GM21825 (cell line): ENCODE data around the gene CAMK2A.

Experiments used
- ATAC-seq: cut with Tn5 transposase; IDR thresholded peaks from one replicate; pipeline ENCODE4 v1.9.1; 2021; ENCODE audit warnings: mild to moderate bottlenecking, moderate library complexity; ENCODE audit not compliant: unreplicated experiment

The CAMK2A gene

DNA sequence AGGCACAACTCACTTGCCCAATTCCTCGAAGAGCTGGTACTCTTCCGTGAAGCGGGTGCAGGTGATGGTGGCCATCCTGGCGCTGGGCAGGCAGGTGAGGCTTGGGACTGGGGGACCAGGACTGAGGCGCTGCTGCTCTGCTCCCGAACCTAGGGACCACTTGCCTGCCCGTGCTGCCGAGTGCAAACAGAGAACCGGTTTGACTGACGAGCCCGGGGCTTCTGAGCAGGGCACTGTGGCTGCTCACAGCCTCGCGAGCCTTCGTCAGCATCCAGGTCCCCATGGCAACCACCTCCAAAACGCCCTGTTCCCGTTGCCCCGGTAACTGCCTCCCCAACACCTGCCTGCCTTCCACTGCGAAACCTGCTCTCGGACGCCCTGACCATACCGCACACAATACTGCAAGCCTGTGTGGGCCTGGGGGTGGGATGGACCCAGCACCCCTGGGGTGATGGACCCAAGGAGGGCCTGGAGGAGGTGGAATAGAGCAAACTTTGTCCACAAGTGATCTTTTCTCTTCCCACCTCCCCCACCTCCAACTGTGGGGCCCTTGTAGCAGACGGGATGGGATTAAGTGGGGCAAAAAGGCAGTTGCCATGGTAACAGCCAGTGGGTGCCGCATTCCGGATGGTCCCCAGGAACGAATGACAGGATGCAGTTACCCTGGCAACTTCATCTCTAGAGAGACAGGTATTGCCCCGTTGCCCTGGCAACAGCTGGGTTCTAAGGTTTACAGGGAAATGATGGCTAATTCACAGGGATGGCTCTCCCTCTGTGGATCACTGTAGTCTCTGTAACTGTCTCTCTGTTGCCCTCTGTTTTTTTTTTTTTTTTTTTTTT, at the start of gene CAMK2A:
Gene CAMK2A (minus strand): TSS at position 223 of the 840 bp plus-strand sequence. CDS start 148 bp downstream, at position 75.
- ATAC-seq, result no peak

DNA sequence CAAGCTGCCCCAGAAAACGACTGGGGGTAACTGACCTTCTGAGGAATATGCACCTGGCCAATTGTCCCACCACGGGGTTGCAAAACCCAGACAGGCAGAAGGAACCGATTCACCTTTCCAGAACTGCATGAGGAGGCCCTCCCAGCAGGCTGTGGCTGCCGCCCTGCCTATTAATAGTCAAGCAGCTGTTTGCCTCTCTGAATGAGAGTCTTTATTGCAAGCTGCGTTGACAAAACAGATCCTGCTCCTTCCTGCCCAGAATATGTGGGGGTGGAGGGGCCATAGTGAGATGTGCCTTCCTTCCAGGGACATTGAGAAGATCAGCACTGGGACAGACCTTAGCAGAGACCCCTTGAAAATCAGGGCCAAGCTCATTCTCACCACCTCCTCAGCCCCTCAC, 49.6 kb upstream of the CAMK2A start:
- no peak for ATAC-seq

DNA sequence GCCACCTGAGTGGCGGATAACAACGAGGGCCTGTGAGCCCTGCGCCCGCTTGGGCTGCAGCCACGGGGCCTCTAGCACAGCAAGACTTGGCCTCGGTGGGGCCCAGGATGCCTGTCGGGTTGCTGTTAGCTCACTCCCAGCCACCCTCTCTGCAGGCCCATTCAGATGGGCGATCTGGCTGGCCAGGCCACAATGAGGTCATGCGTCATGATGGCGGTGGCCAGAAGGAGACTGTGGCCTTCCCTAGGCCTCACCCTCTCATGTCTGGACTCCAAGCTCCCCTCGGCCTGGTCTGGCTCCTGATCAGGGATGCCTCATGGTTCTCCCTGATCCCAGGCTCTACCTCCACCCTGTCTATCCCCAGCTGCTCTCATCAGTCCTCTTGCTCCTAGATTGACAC, 49.0 kb upstream of the CAMK2A start:
- ATAC-seq, result no peak

DNA sequence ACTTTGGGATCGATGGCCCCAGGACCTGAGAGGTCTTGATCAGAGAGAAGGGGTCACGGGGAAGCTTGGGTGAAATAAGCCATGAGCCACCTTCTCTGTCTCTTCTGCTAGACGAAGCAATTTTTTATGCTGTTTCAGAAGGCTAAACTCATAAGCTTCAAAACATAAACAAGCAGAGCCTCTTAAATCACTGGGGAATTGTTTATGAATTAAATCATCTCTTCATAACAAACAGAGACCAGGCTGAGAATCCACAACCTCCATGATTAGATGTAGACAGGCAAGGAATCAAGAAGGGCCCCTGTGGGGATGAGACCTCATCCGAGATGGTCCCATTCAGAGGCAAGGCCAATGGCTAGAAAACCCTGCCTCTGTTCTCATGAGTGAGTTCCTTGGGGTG, 46.2 kb upstream of the CAMK2A start:
- ATAC-seq, result no peak

DNA sequence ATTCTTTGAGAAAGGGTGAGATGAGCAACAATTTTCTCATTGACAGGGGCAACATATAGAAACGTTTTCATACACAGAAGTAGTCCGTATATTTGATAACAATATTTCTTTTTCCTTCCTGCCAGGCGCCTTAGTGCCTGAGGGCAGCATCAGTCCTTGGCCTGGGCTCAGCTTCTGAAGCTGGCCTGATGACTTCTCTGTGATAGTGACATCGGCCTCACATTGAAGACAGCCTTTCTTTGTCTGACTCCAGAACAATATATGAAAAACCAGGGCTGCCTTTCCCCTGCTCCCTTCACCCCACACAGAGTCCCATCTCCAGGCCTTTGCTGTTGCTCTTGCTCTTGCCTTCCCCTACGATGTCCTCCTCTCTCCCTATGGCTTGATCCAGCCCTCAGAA, 43.8 kb upstream of the CAMK2A start:
- ATAC-seq, result no peak

GRCh38 chr5:150329881-150330876, 40.6 kb upstream of the CAMK2A start:
- no peak for ATAC-seq

DNA sequence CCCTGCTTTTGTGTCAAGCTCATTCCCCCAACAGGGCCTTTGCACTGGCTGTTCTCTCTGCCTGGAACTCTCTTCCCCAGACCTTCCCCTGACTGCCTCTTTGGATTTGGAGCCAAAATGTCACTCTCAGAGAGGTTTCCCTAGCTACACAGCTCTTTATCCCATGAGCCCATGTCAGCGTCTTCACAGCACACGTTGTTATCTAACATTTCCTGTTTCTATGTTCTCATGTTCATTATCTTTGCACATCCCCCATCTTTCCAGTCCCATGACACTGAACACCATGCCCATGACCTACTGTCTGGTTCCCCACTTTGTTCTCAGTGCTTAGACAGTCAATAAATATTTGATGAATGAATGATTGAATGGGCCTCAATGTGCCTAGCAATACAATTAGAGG, 39.5 kb upstream of the CAMK2A start:
- no peak for ATAC-seq

DNA sequence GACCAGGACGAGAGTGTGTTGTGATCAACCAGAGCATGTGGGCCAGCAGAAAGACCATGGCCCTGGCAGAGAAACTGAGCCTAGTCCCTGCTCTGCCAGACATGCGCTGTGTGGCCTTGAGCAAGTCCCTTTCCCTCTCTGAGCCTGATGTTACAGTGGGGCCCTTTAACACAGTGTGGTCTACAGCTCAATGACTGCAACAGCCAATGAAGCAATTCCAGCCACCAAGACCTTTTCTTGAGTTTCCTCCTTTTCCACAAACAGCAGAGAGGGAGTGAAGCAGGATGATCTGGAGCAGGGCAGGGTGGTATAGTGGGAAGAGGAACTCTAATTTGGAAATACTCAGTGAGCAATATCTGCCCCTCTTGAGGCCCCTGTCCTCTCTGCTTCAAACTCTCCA, 38.9 kb upstream of the CAMK2A start:
- ATAC-seq, result no peak

- no peak for ATAC-seq
Observed at GRCh38 chr5:150327139-150327538, 37.6 kb upstream of the CAMK2A start.

DNA sequence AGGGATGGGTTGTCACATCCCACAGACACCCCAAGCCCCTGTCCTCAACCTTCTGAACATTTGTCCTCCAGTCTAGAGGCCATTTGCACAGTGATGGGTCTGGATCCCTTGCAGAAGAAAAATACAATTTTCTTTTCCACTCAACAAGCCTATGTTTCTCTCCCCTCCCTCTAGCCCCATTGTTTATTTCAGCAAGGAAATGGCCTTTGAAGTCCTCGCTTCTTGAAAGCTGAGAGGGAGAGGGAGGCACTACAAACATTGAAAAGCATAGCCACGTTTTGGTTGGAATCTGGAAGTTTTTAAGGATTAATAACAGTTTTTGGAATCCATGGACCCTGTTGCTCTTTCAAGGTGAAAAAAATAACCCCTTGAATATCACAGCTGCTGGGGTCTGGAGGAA, 37.1 kb upstream of the CAMK2A start:
- ATAC-seq, result no peak

DNA sequence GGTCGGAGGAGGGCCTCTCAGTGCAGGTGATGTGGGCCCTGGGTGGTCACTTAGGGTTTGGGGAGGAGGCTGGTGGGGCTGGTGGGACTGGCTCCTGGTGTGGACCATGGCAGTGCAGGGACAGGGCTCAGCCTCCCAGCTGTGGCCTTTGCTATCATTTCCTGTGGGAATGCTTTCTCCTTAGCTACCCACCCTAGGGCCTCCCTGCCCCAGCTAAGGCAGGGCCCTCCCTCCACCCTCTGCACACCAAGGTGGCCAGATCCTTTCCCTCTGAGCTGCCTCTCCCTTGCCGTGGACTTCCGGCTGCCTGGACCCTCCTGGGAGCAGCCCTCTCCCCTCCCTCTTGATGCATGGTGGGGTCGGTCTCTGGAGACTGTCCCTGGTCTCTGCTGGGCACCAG, 35.9 kb upstream of the CAMK2A start:
- no peak for ATAC-seq

DNA sequence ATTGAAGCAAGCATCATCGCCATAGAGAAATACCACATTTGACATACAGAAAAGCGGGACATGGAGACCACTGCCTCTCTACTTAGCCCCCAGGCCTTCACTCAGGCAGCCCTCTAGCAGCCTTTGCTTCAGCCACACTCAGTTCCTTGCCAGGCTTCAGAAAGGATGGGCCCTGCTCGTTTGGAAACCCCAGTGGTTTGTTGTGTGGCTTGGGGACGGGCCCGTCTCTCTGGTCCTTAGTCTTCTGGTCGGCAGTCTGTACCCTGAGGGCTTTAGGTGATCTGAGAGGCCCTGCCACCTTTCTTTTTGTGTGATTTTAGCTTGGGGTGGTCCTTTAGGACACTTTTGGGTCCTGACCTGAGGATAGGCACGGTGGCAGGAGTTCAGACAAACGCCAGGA, 34.2 kb upstream of the CAMK2A start:
- ATAC-seq, result no peak

GRCh38 chr5:150323092-150323491, 33.5 kb upstream of the CAMK2A start:
- ATAC-seq, result no peak

DNA sequence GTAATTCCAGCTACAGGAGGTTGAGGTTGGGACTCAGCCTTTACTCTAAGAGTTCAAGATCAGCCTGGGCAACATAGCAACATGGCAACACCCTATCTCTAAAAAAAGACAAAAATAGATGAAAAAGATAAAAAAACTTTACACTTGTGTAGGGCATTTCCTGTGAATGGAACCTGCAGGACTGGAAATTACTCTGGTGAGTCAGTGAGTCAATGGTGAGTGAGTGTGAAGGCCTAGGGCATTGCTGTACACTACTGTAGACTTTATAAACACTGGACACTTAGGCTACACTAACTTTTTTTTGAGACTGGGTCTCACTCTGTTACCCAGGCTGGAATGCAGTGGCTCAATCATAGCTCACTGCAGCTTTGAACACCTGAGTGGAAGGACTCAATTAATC, 32.6 kb upstream of the CAMK2A start:
- ATAC-seq, result no peak

DNA sequence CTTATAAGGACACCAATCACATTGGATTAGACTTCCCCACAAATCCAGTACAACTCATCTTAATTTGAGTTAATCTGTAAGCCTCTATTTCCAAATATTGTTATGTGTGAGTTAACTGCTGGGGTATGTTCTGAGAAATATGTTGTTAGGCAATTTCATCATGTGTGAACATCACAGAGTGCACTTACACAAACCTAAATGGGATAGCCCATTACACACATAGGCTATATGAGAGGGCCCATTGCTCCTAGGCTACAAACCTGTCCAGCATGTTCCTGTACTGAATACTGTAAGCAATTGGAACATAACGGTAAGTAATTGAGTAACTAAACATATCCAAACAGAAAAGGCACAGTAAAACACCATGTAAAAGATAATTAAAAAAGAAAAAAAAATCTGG, 32.2 kb upstream of the CAMK2A start:
- ATAC-seq, result no peak

DNA sequence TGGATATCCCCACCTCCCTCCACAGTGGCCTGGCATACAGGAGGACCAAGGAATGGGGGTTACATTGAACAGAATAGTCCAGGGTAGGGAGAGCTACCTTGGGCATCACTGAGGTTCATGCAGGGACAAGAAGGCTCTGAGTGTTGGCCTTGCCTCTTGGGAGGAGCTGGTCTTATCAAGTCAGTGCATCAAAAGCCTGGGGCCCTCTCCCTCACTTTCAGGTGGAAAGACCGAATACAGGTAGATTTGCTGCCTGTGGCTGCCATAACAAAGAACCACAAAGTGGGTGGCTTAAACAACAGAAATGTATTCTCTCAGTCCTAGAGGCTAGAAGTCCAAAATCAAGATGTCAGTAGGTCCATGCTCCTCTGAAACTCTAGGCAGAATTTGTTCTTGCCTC, 31.6 kb upstream of the CAMK2A start:
- ATAC-seq, result no peak

DNA sequence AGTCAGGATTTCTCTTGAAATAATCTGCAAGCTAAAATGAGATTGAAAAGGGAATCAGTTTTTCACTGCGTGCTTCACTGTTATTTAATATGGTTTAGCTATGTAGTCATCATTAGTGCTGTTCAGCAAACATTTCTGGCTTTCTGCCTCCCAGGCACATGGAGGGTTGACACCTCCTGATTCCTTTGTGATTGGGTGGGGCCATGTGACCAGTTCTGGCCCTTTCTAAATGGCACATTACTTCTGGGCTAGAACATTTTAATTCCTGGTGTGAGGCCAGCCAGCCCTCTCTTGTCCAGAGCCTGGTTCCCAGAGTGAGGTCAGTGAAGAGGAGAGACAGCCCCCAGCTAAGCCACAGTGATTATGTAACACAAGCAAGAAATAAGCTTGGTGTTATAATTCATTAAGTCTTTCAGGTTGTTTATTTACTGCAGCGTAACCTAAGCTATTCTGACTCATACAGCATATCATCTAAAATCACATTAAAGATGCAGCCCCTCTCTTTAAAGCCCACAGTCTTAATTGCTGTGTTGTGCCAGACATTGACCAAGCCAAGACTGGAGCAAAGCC, 30.6 kb upstream of the CAMK2A start:
- no peak for ATAC-seq

- no peak for ATAC-seq
Observed at GRCh38 chr5:150319484-150319790, 29.9 kb upstream of the CAMK2A start.

GRCh38 chr5:150318613-150319483, 29.3 kb upstream of the CAMK2A start:
- ATAC-seq, result no peak
